Stimulated activated CD4-positive, alpha-beta T cell treated with anti-CD3 and anti-CD28 coated beads, Interleukin-2, amount 100 ng/mL, for 48 hours (primary cell): Measurements from ENCODE around the gene CAMKK1.

ENCODE experiments used
- DNase-seq, 2 donors: peaks; one replicate each; pipeline ENCODE4 v3.0.0-alpha.2; 2020

The CAMKK1 gene

DNA sequence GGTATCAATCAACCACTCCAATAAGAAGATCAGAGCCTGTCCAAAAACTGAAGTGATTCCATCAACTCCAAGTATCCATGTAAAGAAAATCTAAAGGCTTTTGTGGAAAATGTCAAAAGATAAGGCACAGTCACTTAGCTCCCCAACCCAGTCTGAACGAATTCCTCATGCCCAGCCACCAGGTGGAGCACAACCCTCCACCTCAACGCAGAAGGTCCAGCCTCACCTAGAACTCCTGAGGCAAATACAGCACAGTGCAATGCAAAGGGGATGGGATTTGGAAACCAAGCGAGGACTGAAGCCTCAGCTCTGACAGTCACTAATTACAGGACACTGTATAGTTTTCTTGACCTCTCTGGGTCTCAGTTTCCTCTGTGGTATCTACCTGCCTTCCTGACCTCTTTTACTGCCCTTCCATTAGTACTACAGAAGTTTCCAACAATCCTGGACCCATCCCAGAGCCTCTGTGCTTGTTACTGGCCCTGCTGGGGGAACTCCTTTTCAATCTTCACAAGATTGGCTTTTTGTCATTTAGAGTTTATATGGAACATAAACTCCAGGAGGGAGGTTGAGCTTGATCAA lies 48.8 kb downstream of the CAMKK1 start:
- peak; percentile 25 to 32 for DNase-seq

DNA sequence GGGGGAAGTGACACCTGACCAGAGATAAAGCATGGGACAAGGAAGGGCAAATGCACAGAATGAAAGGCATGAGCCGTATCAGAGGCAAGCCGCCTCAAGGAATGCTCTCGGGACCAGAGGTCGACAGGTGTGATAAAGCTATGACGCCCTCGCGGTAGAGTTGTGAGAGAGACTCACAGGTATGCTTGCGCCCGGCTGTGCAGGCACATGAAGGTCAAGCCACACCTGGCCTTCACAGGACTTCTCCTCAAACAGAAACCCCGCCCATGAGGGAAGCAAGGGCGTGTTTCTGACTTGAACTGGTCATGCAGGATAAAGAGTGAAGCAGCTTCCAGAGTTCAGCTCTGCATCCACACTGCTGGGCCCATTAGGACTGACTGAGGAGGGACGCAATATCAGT lies 54.6 kb downstream of the CAMKK1 start:
- no peak for DNase-seq

DNA sequence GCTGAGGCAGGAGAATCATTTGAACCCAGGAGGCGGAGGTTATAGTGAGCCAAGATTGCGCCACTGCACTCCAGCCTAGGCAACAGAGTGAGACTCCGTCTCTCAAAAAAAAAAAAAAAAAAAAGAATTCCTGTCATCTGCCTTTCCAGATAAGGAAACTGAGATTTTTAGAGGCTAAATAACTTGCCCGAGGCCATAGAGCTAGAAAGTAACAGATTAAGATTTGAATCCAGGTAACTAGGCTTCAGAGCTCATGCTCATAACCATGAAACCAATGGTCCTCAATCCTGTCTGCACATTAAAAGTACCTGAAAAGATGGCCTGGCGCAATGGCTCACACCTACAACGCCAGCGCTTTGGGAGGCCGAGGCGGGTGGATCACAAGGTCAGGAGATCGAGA lies 56.3 kb downstream of the CAMKK1 start:
- DNase-seq, result no peak

DNA sequence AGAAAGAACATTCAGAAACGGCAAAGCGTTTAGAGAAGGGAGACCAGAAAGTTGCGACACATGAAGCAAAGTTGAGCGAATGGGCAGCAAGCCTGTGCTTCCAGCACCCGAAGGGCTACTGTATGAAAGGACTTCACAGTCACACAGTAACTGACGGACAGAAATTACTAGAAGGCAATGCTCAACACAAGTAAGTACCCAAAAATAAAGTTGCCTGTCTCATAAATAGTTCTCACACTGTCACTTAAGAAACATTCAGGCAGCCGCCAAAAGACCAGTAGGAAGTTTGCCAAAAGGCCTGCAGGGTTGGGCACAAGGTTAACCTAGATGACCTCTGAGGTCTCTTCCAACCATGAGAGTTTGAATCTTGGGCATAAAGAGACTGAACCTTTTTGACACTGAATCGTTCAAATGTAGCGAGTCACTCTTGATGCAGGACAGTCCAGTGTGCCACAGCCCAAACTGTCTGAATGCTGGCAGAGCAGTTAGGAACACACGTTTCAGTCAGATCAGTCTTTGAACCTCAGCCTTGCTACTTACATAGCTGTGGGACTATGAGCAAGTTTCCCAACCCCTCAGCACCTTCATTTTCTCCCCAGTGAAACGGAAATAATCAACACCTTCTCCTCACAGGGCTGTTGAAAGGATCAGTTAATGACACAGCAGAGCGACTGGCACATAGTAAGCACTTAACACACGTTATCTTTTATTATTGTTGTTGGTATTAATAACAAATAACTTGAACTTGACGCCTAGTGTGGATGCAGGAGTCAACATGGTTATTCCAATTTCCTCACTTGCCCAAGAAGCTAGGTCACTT lies 57.2 kb downstream of the CAMKK1 start:
- DNase-seq, result no peak

DNA sequence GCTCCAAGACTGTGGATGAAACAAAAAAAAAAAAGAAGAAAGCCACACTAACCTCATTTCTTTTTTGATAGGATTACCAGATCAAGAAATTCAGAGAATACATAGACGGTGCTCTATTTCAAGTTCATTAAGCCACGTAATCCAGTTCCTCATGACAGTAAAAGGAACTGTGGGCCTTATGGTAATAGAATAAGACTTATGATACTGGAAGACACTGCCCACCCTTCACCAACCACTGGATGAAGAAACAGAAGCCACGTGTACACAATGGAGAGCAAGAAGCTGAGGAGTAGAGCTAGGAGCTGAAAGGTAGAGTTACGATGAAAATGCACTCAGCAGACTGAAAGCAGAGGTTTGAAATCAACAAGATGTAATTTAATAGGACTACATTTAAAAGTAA lies 58.0 kb downstream of the CAMKK1 start:
- DNase-seq, result no peak

DNA sequence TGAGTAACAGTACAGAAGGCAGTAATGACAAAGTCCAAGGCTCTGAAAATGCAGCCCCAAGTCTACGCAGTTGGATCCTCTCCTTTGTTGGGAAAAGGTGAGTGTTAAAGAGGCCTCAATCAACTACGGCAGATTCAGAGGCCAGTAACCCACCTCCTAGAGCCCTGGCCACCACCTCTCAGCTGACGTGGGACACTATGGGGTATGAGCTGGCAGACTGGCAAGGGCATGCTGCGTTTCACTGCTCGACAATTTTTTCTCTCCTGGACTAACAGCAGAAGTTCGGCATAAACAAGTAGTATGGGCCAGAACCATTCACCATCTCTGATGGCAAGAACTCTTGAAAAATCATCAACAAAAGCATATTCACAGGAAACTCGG lies 64.0 kb downstream of the CAMKK1 start:
- DNase-seq, result no peak

DNA sequence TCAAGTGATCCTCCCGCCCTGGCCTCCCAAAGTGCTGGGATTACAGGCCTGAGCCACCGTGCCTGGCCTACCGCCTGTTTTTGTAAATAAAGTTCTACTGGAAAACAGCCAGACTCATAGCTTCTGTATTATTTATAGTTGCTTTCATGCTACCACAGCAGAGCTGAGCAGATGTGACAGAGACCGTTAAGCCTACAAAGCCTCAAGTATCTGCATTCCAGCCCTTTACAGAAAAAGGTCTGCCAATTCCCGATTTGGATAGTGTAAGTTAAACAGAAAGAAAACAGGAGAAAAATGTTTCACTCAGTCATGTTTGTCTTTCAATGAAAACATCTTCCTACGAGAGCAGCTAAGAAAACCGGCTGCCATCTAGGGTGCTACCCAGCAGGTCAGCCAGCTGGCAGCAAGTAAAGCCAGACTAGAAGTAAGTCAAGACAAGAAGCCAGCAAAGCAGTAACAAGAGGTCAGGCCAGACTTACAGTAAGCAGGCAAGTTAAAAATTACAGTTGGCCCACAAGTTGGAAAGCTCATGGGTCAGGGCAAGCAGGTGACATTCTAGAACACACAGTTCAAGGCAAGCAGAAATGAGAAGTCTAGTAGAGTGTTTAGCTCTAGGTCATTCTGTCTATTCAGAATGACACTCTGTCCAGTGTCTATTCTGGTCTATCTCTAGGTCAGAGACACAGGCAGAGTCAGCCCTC lies 64.6 kb downstream of the CAMKK1 start:
- no peak for DNase-seq

DNA sequence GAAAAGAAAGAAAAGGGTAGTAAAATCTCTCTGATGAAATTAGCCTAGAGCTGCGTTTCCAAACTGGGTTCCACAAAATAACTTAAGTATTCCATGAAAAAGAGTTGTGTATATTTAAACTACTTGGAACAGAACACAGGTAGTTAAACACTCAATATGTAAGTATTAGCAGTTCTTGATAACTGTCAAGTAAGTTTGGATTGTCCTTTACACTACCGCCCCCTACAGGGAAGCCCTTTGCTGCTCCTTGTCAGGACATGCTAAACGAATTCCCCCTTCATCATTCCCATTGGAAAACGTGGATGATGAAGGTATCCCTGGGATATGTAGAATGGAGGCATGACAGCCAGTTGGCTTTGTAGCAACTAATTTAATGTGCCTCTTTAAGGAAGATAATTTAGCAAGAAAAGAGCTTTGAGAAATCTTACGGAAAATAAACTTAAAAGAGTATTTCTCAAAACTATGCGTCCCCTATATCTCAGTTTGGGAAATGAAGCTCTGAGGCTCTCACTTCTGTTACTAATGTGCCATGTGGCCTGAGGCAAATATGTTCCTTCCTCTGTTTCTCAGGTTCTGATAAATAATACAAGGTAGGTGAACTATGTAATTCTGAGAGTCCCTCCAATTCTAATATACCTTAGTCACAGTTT lies 65.6 kb downstream of the CAMKK1 start:
- DNase-seq, result peak; percentile 66 to 69

DNA sequence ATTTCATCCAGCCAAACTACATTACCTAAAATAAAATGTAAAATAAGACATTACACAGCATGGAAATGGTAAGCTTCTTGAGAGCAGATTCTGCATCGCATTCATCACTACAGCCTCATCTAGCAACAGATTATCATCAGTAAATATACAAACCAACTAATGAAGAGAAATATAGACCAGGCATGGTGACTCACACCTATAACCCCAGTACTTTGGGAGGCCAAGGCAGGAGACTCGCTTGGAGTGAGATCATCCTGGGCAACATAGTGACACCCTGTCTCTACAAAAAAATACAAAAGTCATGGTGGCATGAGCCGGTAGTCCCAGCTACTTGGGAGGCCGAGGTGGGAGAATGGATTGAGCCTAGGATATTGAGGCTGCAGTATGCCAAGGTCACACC lies 66.7 kb downstream of the CAMKK1 start:
- DNase-seq, result no peak

DNA sequence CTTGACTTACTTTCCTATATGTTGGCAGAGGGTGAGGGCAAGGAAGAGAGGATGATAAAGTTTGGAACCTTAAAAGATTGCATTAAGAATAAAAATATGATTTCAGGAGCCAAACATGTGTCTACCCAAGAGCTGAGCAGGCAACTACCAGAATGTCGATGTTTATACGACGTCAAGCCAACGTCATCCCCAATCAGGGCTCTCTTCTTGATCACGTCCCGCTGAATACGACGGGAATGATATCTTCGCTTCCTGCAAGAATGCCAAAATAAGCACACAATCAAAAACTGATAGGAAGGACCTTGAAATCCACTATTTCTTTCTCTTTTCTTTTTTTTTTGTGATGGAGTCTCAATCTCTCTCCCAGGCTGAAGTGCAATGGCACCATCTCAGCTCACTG lies 71.8 kb downstream of the CAMKK1 start:
- DNase-seq, result no peak

DNA sequence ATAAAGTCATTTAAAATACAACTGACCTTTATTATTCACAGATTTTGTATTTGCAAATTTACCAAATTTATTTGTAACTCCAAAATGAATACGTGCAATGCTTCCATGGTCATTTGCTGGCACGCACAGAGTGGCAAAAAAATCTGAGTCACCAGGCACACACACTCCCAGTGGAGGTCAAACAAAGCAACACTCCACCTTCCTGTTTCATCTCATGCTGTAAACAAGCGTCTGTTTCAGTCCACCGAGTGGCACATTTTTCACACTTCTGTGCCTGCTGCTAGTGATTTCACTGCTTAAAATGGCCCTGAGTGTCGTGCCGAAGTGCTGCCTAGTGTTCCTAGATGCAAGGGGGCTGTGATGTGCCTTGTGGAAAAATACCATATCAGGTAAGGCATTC lies 74.1 kb downstream of the CAMKK1 start:
- DNase-seq, result no peak

DNA sequence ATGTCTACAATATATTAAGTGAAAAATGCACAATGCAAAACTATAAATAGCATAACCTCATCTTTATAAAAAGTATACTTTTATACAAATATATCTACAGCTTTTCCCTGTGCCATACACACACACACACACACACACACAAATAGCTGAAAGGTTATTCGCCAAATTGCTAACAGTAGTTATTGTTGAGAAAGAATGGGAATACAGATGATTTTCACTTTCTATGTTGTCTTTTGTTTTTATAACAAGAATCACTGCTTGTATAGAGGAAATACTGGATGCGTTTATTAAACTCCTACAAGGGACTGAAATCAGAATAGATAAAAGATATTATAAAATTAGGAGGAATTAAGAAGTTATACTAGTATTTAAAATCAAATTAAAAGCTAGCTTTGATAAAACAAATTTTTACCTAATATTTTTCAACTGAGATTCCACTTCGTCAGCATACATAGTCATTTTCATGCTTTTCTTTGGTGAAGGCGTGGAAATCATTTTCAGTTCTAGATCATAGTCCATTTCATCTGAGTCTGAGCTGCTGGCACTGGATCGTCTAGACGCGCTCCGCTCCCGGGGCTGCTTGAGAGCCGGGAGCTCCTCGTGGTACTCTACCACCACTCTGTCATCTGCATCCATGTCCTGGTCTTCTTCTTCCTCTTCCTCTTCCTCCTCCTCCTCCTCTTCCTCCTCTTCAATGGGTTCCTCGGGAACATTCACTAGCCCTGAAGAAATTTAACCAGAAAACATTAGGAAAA lies 74.8 kb downstream of the CAMKK1 start:
- DNase-seq, result no peak

DNA sequence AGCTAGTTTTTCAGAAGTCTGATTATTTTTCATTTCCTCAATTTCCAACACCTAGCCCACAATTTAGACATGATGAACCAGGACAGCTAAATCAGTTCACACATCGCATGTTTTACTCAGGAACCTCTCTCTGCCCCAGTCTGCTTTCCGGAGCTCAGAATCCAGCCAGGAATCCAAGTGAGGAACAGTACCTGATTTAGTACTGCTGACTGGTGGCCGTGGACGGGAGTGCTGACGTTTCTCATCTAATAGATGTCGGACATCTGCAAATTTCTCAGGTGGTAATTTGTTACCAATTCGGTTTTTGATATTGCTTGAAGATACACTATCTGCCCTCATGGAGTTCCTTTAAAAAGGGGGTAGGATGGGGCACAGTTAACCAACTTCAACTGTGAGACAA lies 76.9 kb downstream of the CAMKK1 start:
- no peak for DNase-seq

DNA sequence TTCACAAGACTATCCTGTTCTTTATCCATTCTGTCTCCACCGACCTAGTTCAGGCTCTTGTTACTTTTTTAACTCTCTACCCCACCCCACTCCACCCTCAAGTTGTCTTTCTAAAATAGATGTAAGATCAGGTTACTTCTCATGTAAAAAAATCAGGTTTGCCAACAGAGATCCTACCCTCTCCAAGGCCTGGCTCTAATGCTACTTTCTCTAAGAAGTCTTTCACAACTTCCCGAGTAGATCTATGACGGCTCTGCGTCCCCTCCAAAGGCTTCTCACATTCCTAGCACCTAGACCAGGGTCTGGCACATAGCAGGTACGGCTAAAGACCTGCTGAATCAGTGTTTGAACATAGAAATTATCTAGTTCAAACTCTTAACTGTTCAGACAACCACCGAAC lies 77.7 kb downstream of the CAMKK1 start:
- no peak for DNase-seq

DNA sequence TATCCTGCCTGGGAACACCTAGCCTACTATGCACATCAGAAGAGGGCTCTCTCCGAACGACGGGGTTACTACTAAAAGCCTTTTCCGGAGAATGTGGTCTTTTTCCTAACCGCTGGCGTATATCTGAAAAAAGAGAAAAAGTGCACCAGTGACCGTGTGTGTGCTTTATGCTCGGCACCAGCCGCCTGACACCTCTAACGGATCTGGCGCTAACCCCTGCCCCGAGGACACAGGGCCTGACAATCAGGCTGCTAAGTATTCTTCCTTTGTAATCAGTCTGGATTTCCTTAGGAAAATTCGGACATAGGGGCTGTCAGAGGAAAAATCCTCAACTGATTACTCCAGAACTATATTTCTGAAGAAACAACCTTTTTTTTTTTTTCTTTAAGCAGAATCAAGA lies 78.5 kb downstream of the CAMKK1 start:
- no peak for DNase-seq

DNA sequence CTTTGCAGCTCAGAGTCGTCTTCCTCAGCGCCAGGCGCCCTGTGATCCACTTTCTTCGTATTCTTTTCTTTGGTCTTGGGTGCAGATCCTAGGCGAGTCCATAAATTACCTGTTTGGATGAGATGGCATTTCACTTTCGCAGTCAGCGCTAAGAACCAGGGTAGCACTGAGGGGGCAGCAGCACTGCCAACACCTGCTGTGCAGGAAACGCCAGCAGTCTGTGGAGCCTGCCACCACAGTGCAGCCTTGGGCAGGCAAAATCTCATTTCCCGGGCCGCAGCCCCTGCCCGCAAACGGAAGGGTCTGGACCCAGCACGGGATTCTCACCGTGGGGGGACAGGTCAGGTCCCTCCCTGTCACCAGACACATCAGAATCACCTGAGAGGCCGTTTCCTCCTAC lies 79.7 kb downstream of the CAMKK1 start:
- DNase-seq, result no peak

DNA sequence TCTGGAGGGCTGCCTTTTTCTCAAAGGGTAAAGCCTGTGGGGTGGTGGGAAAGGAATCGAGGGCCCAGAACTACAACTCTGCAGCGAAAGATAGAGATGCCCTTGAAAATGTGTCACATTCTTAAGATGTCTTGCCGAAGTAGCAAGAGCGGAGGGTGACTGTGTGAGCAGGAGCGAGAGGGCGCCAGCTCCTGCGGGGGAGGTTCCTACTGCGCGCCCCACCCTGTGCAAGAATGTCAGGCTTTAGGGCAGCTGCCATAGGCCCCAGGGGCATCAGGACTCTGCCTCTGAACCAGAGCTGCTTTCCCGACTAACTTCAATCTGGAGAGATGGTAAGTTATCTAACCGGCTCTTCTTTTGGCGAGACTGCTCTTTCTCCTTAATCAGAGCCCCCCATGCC lies 80.1 kb downstream of the CAMKK1 start:
- no peak for DNase-seq

DNA sequence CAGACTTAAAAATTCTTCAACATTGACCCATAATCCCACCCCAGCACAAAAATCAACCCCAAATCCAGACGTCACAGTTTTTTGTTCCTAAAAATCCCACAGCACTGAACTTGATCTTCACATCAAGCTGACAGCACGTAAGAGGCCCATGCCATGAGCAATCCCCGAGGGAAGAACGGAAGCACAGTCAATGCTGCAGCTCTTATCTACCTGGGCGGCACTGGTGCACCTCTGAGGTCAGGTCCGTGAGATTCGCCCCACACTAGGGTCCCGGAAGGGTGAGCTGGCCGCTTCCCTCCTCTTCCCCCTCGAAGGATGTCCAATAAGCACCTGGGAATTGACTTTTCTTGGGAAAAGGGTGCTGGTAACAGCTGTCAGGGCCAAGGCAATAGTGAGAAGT lies 80.6 kb downstream of the CAMKK1 start:
- no peak for DNase-seq
